GM18520 (cell line): ENCODE measurements around the gene PWWP2B.

ENCODE experiments used
- ATAC-seq: cut with Tn5 transposase; IDR thresholded peaks from one replicate; pipeline ENCODE4 v1.9.1; 2021; ENCODE audit not compliant: unreplicated experiment

The PWWP2B gene

GRCh38 chr10:132404911-132405462, 8.0 kb downstream of the PWWP2B start:
- ATAC-seq = no peak

- ATAC-seq = no peak
Measured at GRCh38 chr10:132405463-132405991, 8.5 kb downstream of the PWWP2B start.

GRCh38 chr10:132406181-132406580, 9.2 kb downstream of the PWWP2B start:
- ATAC-seq = no peak

- no peak for ATAC-seq
Measured at GRCh38 chr10:132406750-132407149, 9.8 kb downstream of the PWWP2B start.

- no peak for ATAC-seq
Measured at GRCh38 chr10:132407243-132407746, 10.3 kb downstream of the PWWP2B start.

GRCh38 chr10:132407846-132408278, 10.9 kb downstream of the PWWP2B start:
- no peak for ATAC-seq

GRCh38 chr10:132408367-132408781, 11.4 kb downstream of the PWWP2B start:
- no peak for ATAC-seq

- ATAC-seq = no peak
Measured at GRCh38 chr10:132408823-132409666, 12.0 kb downstream of the PWWP2B start.

- no peak for ATAC-seq
Measured at GRCh38 chr10:132409667-132410028, 12.6 kb downstream of the PWWP2B start.

GRCh38 chr10:132410056-132410778, 13.2 kb downstream of the PWWP2B start:
- no peak for ATAC-seq

- no peak for ATAC-seq
Measured at GRCh38 chr10:132410779-132411532, 14.0 kb downstream of the PWWP2B start.

- no peak for ATAC-seq
Measured at GRCh38 chr10:132411561-132412253, 14.7 kb downstream of the PWWP2B start.

- no peak for ATAC-seq
Measured at GRCh38 chr10:132412316-132413192, 15.6 kb downstream of the PWWP2B start.

- no peak for ATAC-seq
Measured at GRCh38 chr10:132413226-132414205, 16.5 kb downstream of the PWWP2B start.

GRCh38 chr10:132414402-132415016, 17.5 kb downstream of the PWWP2B start:
- no peak for ATAC-seq

GRCh38 chr10:132415255-132415654, 18.3 kb downstream of the PWWP2B start:
- ATAC-seq = no peak

GRCh38 chr10:132415956-132416355, 19.0 kb downstream of the PWWP2B start:
- ATAC-seq = no peak
